GM20431 (cell line): Measurements from ENCODE around the gene RXRA.

ENCODE experiments used
- in situ Hi-C: fragments of 300-500 bp; cut with MseI, MboI; formaldehyde crosslinking; loops from one replicate; pipeline ENCODE4 v1.15.0; 2020; ENCODE audit warnings: low sequenced_read_pairs; ENCODE audit not compliant: unreplicated experiment

RXRA gene

DNA sequence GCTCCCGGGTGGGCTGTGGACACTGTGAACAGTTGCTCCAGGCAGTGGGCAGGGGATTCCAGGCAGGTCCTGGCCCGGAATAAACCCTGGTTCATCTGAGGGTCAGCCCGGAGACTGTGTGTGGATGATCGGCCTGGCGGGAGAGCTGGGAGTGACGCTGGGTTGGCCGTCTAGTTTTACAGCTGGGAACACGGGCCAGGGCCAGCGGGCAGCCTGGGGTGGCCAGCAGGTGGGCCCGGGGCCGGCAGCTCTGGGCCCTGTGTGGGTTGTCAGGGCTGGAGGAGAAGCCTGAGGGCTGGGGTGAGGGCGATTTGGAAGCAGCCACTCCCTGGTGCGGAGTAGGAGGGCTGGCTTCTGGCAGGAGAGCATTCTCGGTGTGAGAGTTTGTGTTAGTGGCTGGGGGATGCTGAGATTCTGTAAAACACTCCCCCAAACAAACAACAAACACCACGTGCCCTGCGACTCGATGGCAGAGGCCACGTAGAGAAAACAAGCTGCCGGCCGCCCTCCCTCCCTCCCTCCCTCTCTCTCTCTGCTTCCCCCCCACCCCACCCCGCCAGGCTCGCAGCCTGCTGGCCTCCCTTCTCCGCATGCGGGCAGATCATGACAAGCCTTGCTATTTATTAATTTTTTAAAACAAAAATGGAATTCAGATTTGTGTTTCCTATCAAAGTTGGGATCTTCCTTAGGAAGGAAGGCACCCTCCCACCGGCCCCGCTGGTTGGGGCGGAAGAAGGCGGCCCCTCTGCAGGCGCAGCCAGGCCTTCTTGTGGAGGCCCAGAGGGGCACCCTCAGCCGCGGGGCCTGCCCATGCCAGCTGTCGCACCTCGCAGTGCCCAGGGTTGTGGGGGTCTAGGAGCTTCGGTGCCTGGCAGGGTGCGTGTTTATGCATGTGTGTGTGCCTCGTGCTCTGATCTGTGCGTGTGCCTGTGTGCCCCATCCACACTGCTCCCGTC is 49.5 kb downstream of the RXRA start:
- in situ Hi-C loops: no loop called here

DNA sequence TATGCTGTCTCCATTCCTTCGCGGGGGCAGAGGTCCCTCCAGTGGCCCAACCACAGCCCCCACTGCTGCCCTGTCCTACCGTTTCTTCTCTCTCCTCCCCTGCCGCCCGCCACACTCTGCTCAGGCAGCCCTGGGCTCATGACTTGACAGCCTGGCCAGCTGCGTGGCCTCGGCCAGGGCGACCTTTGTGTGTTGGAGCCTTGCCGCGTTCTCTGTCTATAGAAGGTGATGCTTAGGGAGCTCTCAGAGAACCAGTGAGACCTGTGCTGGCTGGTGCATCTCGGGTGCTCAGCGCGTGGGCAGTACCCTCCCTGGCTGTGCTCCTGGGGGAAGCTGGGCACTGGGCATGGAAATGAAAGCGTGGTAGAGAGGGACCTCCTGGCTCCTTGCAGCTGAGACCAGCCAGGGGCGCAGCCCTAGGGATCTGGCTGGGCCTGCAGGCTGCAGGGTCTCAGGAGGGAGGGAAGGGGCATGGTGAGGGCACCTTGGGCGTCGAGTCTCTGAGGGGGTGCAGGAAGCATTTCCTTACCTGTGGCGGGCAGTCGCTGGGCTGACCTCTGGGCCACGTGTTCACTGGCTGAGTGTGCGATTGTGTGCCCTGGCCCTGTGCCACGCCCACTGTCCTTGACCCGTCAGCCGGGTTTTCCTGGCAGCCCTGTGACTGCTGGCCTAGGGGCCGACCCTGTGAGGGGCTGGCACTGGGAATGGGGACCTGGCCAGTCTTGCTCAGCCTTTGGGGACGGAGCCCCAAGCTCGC is 50.3 kb downstream of the RXRA start:
- in situ Hi-C loops: no loop called here

GRCh38 chr9:134377143-134377484 is 50.9 kb downstream of the RXRA start:
- in situ Hi-C loops: no loop called here

- in situ Hi-C loops: no loop called here
Measured at GRCh38 chr9:134377976-134378375, 51.7 kb downstream of the RXRA start.

GRCh38 chr9:134378901-134379338 is 52.7 kb downstream of the RXRA start:
- in situ Hi-C loops: no loop called here

GRCh38 chr9:134379831-134380365 is 53.6 kb downstream of the RXRA start:
- in situ Hi-C loops: no loop called here

GRCh38 chr9:134380542-134381271 is 54.5 kb downstream of the RXRA start:
- in situ Hi-C loops: no loop called here

GRCh38 chr9:134381272-134381661 is 55.0 kb downstream of the RXRA start:
- in situ Hi-C loops: no loop called here

DNA sequence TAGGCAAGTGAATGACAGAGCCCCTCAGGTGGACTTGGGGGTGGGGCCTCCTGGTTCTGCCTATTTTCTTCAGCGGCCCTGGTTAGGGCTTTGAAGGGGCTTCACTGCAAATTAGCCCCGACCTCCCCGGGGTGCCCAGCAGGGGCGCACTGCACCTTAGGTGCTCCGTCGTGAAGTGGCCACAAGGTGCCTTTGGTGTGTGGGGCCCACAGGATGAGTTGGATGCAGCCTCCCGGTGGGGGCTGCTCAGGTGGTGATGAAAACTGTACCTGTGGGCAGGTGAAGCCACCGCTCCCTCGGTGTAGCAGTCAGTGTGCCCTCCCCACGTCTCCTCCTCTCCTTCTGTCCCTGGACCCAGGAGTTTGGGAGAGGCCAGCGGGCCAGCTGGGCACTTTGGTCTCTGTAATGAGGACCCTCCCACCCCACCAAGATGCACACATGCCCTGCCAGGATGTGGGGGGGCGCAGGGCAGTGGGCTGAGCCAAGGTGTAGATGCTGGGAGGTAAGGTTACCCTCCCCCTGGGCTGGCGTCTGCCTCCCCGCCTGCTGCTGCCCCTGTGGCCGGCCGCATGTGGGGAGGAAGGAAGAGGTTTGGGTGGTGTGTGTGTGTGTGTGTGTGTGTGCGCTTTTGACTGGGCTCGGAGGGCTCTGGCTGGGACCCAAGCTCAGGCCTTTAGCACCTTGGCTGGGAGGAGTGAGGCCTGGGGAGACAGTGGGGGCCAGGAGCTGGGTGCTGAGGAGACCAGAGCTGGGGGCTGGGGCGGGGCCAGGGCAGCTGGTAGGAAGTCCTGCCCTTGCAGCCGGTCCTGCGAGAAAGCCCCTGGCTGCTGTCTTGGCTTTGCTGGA is 55.6 kb downstream of the RXRA start:
- in situ Hi-C loops: no loop called here

DNA sequence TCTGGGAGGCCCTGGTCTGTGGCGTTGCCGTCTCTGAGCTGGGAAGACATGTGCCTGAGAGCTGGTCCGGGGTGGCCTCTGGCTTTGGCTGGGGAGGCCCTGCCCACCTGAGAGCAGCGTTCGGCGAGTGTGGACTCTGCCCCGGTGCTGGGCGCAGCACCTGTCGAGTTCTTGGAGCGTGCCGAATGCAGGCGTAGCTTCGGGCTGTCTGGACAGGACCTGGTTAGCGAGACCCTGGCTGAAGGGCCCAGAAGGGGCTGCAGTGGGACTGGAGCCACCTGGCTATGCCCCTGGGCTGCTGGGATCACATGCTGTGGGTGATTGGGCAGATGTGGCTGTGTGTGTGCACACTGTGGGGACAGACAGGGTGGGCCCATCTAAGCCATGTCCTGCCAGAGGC is 56.5 kb downstream of the RXRA start:
- in situ Hi-C loops: no loop called here

DNA sequence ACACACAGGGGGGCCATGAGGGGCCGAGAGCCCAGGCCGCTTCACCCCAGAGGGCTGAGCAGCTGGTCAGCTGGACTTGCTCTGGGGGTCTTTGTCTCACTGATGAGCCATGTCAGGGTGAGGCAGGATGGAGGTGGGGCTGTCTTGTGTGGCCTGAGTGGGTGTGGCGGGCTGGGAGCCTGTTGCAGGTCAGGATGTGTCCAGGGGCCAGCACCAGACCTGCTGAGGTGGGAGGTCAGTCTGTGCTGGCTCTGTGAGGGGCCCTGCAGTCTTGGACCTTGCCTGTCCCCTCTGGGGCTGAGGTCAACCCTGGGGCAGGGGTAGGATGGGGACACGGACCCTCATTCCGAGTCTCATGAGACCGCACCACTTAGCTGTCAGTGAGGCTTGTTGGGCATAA is 56.9 kb downstream of the RXRA start:
- in situ Hi-C loops: no loop called here

DNA sequence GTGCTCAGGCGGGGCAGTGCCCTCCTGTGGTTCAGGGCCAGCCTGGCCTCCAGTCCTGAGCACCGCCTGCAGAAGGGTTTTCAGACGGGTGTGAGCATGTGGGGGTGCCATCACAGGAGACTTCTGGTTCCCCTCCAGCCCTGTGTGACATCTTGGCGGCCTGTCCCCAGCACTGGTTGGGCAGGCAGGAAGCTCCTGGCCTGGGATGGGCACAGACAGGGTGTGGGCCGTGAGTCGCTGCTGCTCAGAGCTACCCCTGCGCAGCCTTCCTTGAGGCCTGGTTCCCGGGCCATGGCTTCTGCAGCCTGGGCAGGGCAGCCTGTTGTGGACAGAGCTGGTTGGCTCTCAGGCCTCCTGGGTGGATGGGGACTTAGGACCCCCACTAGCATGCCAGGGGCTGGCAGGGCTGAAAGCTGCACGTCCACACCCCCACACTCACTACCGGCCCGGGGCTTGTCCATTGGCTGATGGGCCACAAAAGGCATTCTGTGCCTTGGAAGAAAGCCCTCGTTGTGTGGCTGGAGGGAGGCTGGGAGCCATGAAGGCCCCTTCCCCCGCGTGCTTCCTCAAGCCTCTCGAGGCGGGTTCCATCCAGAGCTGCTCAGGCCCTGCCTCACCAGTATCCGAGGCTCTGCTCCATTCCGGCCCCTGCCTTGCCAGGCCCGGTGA is 58.7 kb downstream of the RXRA start:
- in situ Hi-C loops: no loop called here

DNA sequence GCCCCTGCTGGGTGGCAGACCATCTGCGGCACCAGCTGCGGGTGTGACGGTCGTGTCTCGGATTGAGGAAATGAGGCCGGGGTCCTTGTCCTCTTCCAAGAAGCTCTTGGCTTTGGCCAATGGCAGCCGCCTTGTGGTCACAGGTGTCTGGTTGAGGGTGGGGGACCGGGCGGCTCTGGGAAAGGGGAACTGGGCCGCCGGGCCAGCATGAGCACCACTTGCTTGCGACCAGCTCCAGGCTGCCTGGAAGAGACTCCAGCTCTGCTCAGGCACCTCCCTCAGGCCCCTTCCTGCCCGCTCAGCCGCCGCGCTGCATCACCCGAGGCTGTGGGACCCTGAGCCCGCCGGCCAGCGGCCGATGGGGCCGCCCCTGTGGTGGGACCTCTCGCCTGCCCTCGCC is 59.7 kb downstream of the RXRA start:
- in situ Hi-C loops: no loop called here

DNA sequence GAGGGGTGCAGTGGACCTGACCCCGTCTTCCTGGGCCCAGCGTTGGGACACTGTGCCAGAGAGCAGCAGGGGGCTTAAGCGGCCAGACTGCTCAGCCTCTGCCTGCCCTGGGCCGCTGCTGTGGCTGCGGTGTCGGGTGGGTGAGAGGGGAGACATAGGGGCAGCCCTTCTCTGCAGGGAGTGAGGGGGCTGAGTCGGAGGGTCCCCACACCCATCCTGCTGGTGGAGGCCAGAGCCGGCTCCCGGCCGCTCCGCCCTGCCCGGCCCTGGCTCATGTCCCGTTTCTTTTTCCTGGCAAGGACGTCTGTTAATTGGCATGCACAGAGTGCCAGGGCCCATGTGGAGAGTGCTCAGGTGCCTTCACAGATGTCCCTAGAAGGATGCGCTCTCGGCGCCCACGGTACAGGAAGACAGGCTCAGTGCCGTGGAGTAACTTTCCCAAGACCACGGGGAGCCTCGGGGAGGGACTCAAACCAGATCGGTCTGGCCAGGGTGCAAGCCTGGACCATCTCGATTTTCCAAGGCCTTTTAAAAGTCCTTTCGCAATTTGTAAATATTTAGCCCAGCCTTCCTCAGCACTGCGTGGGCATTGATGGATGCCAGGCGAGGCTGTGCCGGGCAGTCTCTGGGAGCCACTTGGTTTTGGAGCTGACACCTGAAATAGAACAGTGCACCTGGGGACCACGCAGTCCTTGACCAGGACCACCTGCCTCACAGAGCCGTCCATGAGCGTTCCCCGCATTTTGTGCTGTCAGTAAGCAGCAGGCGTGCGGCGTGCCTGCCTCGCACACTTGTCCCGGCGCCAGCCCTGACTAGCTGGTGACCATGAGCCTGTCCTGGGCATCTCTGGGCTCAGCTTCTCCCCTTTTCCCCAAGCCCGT is 60.9 kb downstream of the RXRA start:
- in situ Hi-C loops: no loop called here

GRCh38 chr9:134388289-134388808 is 62.1 kb downstream of the RXRA start:
- in situ Hi-C loops: no loop called here

DNA sequence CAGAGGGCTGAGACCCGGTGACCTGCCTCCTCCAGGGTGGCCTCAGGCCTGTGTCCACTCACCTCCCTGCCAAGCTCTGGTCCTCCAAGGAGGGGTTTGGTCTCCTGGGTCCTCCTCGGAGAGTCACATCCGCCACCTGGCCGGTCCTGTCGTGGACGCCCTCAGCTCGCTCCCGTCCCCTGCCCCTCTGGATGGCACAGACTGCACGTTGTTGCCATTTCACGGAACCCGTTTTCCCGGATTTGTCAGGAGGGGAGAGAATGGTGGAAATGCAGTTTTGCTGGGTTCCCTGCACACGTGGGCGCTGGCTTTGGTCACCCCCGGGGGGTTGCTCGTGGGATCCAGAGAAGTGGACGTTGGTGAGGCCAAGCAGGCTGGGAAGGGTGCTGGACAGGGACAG is 62.7 kb downstream of the RXRA start:
- in situ Hi-C loops: no loop called here

DNA sequence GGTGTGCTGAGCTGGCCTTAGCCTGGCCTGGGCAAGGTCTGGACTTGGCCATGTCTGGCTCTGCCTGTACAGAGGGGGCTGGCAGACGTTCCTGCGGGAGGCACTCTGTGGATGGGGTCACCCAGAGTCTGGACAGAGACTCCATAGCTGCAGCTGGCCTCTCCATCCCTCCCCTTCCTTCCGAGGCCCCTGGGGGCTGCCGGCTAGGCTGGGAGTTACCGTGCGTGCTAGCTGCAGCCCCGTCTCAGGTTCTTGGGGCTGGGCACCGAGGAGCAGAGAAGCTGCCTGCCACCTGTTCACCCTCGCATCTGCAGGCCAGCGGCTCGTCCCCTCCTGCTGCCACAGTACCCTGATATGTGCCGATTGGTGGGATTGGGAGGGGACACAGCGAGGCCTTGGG is 63.4 kb downstream of the RXRA start:
- in situ Hi-C loops: no loop called here

- in situ Hi-C loops: no loop called here
Measured at GRCh38 chr9:134390537-134390936, 64.3 kb downstream of the RXRA start.
